HEK293 (cell line): ENCODE results near the gene LPGAT1.
"Not testable (repeated sequence)": the region's sequence is repeated elsewhere in the genome, so short reads cannot be mapped to it uniquely, and the experiment has no call there.

Experiments
- CTCF ChIA-PET: fragments of 350-600 bp; formaldehyde crosslinking; extraction: SDS; loops from one replicate; lab custom pipeline; 2021; ENCODE audit warnings: antibody characterized with exemption; lab: Yijun Ruan, JAX
- POLR2A ChIA-PET: fragments of 300-600 bp; formaldehyde crosslinking; extraction: SDS; loops from one replicate; lab custom pipeline; 2020; ENCODE audit warnings: antibody characterized with exemption, inconsistent platforms; lab: Yijun Ruan, JAX
- H3K27ac ChIP-seq: fragments of 200-500 bp; sonication (Bioruptor generic); 2 replicates; pipeline ENCODE4 v1.5.1; 2014; ENCODE audit warnings: low read depth, low read length, control low read depth, inconsistent platforms; ENCODE audit errors: extremely low read depth
- H3K36me3 ChIP-seq, 2 experiments: fragments of 200-500 bp in 1 of 2; sonication (Bioruptor generic) in 1 of 2; 1 replicate in 1 of 2; 2 replicates in 1 of 2; pipeline ENCODE4 v1.5.1; 2014 to 2017; ENCODE audit warnings: inconsistent platforms in 2 of 2, low read length in 2 of 2; ENCODE audit not compliant: control insufficient read depth in 2 of 2, insufficient read depth in 1 of 2
- H3K4me1 ChIP-seq: fragments of 200-500 bp; sonication (Bioruptor generic); 2 replicates; pipeline ENCODE4 v1.5.1; 2014; ENCODE audit warnings: mild to moderate bottlenecking, low read length, inconsistent platforms; ENCODE audit not compliant: control insufficient read depth, insufficient read depth
- H3K4me3 ChIP-seq: 2 replicates; pipeline ENCODE4 v1.5.1; 2011; ENCODE audit warnings: low read depth, mild to moderate bottlenecking, control low read depth, low read length, moderate library complexity
- H3K9me3 ChIP-seq: fragments of 200-500 bp; sonication (Bioruptor generic); 2 replicates; pipeline ENCODE4 v1.5.1; 2014; ENCODE audit warnings: low read depth, low read length, inconsistent platforms; ENCODE audit not compliant: control insufficient read depth, insufficient read depth
- ATF2 ChIP-seq: fragments of 450-650 bp; formaldehyde crosslinking; IDR thresholded peaks from 2 replicates; pipeline ENCODE4 v1.5.1; 2016; ENCODE audit warnings: missing biosample characterization, missing genetic modification characterization, low read depth
- GLIS1 ChIP-seq: fragments of 450-650 bp; formaldehyde crosslinking; IDR thresholded peaks from 2 replicates; pipeline ENCODE4 v1.5.1; 2016; ENCODE audit warnings: missing biosample characterization, missing genetic modification characterization
- HOXA7 ChIP-seq: sonication (generic); formaldehyde crosslinking; IDR thresholded peaks from 2 replicates; pipeline ENCODE4 v1.8.1; 2022; ENCODE audit warnings: missing genetic modification reagents, borderline replicate concordance
- KLF7 ChIP-seq: fragments of 450-650 bp; formaldehyde crosslinking; IDR thresholded peaks from 2 replicates; pipeline ENCODE4 v1.5.1; 2016; ENCODE audit warnings: missing biosample characterization, missing genetic modification characterization, borderline replicate concordance
- KLF8 ChIP-seq: fragments of 450-650 bp; formaldehyde crosslinking; IDR thresholded peaks from 2 replicates; pipeline ENCODE4 v1.5.1; 2016; ENCODE audit warnings: missing biosample characterization, missing genetic modification characterization
- PRDM4 ChIP-seq: fragments of 450-650 bp; formaldehyde crosslinking; IDR thresholded peaks from 2 replicates; pipeline ENCODE4 v1.5.1; 2017; ENCODE audit warnings: missing biosample characterization, missing genetic modification characterization
- PRDM6 ChIP-seq: fragments of 450-650 bp; formaldehyde crosslinking; IDR thresholded peaks from 2 replicates; pipeline ENCODE4 v1.5.1; 2017; ENCODE audit warnings: missing biosample characterization, missing genetic modification characterization
- TRIM28 ChIP-seq: IDR thresholded peaks from 2 replicates; pipeline ENCODE4 v1.6.1; 2011; ENCODE audit warnings: low read length, control low read depth, borderline replicate concordance
- ZNF121 ChIP-seq: fragments of 450-650 bp; formaldehyde crosslinking; IDR thresholded peaks from 2 replicates; pipeline ENCODE4 v1.5.1; 2016; ENCODE audit warnings: missing biosample characterization, missing genetic modification characterization
- ZNF169 ChIP-seq: fragments of 450-650 bp; formaldehyde crosslinking; IDR thresholded peaks from 2 replicates; pipeline ENCODE4 v1.5.1; 2016; ENCODE audit warnings: missing biosample characterization, missing genetic modification characterization
- ZNF362 ChIP-seq: fragments of 450-650 bp; formaldehyde crosslinking; IDR thresholded peaks from 2 replicates; pipeline ENCODE4 v1.5.1; 2016; ENCODE audit warnings: missing biosample characterization, missing genetic modification characterization
- ZNF391 ChIP-seq: fragments of 450-650 bp; formaldehyde crosslinking; IDR thresholded peaks from 2 replicates; pipeline ENCODE4 v1.5.1; 2016; ENCODE audit warnings: low read depth, missing biosample characterization, missing genetic modification characterization, borderline replicate concordance
- ZNF398 ChIP-seq: fragments of 450-650 bp; formaldehyde crosslinking; IDR thresholded peaks from 2 replicates; pipeline ENCODE4 v1.5.1; 2017; ENCODE audit warnings: missing biosample characterization, missing genetic modification characterization
- ZNF473 ChIP-seq: fragments of 450-650 bp; formaldehyde crosslinking; IDR thresholded peaks from 2 replicates; pipeline ENCODE4 v1.5.1; 2017; ENCODE audit warnings: missing biosample characterization, missing genetic modification characterization
- ZNF549 ChIP-seq: fragments of 450-650 bp; IDR thresholded peaks from 2 replicates; pipeline ENCODE4 v1.5.1; 2018; ENCODE audit warnings: missing biosample characterization, missing genetic modification characterization, mild to moderate bottlenecking, inconsistent platforms, moderate library complexity
- ZNF585B ChIP-seq: fragments of 450-650 bp; formaldehyde crosslinking; IDR thresholded peaks from 2 replicates; pipeline ENCODE4 v1.5.1; 2016; ENCODE audit warnings: missing biosample characterization, missing genetic modification characterization

Gene LPGAT1

GRCh38 chr1:211722277-211723175 lies 108.0 kb downstream of the LPGAT1 start:
- no peaks in the 10 kb centered on the region for H3K4me1 ChIP-seq
- H3K36me3 ChIP-seq, result no peaks in the 10 kb centered on the region
- H3K27ac ChIP-seq, result no peak overlapping the region
- H3K4me3 ChIP-seq, result no peak overlapping the region
- H3K9me3 ChIP-seq, result no peaks in the 10 kb centered on the region
- 0 out of 2 replicates have a peak, but pooled peaks have one; percentile 12 for TF ChIP-seq ZNF549
- TF ChIP-seq ZNF585B (tag by site-specific recombination), result no peak
- TF ChIP-seq TRIM28, result no peak
- POLR2A ChIA-PET, result interaction anchor here (0.5 kb wide), 1 partner anchor 184 kb away, joined by 16 read pairs; no protein-coding TSS in a partner anchor
- CTCF ChIA-PET, result interaction anchor here (0.5 to 1.6 kb wide), 3 partner anchors 14 to 63 kb away, joined by 4 to 7 read pairs (median 6); no protein-coding TSS in a partner anchor

GRCh38 chr1:211716555-211716954 lies 114.0 kb downstream of the LPGAT1 start:
- H3K4me1 ChIP-seq, POLR2A ChIA-PET, H3K36me3 ChIP-seq, H3K4me3 ChIP-seq, H3K27ac ChIP-seq, H3K9me3 ChIP-seq: not testable (repeated sequence)
- TF ChIP-seq ZNF121 (tag by site-specific recombination), result peak; percentile 2; the same call in 1 of the 2 replicates
- CTCF ChIA-PET, result interaction anchor here (1.0 kb wide), 1 partner anchor 319 kb away, joined by 4 read pairs; the partner anchor contains the start of genes DTL and INTS7

GRCh38 chr1:211715971-211716370 lies 114.6 kb downstream of the LPGAT1 start:
- CTCF ChIA-PET, result interaction anchor here (1.0 kb wide), 1 partner anchor 319 kb away, joined by 4 read pairs; the partner anchor contains the start of genes DTL and INTS7
- 0 out of 2 replicates have a peak, but pooled peaks have one; percentile 13 for TF ChIP-seq ATF2
- TF ChIP-seq PRDM6 (tag by site-specific recombination), result 0 out of 2 replicates have a peak, but pooled peaks have one; percentile 13
- no peak for TF ChIP-seq ZNF473 (tag by site-specific recombination)
- TF ChIP-seq HOXA7, result no peak
- TF ChIP-seq KLF7 (tag by site-specific recombination), result no peak
- TF ChIP-seq ZNF169, result no peak
- TF ChIP-seq PRDM4, result no peak
- TF ChIP-seq GLIS1, result no peak
- peak; percentile 83 for TF ChIP-seq ZNF398 (tag by site-specific recombination)
- TF ChIP-seq ZNF362 (tag by site-specific recombination), result no peak
- TF ChIP-seq ZNF391 (tag by site-specific recombination), result no peak
- TF ChIP-seq ZNF121 (tag by site-specific recombination), result no peak
- no peak for TF ChIP-seq KLF8 (tag by site-specific recombination)
- TF ChIP-seq, all 188 proteins: peak for 3
- POLR2A ChIA-PET, result no interaction called here

More at GRCh38 chr1:211715971-211716370, 114.6 kb downstream of the LPGAT1 start:
- H3K27ac ChIP-seq, result no peak overlapping the region
- H3K4me3 ChIP-seq, result no peak overlapping the region
- no peaks in the 10 kb centered on the region for H3K36me3 ChIP-seq
- no peaks in the 10 kb centered on the region for H3K9me3 ChIP-seq
- no peaks in the 10 kb centered on the region for H3K4me1 ChIP-seq
